CD4-positive, alpha-beta T cell treated with Interleukin-15 for 4 hours (primary cell): ENCODE measurements around the gene HPN.
"Not testable (repeated sequence)": the region's sequence is repeated elsewhere in the genome, so short reads cannot be mapped to it uniquely, and the experiment has no call there.

Source experiments
- DNase-seq: peaks from one replicate; pipeline ENCODE4 v3.0.0-alpha.2; 2020; ENCODE audit warnings: low spot score

Gene HPN

GRCh38 chr19:35083691-35084508, 42.4 kb downstream of the HPN start:
- no peak for DNase-seq

- no peak for DNase-seq
Measured at GRCh38 chr19:35084509-35084762, 42.9 kb downstream of the HPN start.

- no peak for DNase-seq
Measured at GRCh38 chr19:35085947-35086346, 44.4 kb downstream of the HPN start.

GRCh38 chr19:35086455-35086854, 44.9 kb downstream of the HPN start:
- no peak for DNase-seq

GRCh38 chr19:35087393-35087792, 45.9 kb downstream of the HPN start:
- DNase-seq, result no peak

GRCh38 chr19:35088131-35088913, 46.8 kb downstream of the HPN start:
- no peak for DNase-seq

- DNase-seq, result no peak
Measured at GRCh38 chr19:35089554-35089953, 48.0 kb downstream of the HPN start.

- no peak for DNase-seq
Measured at GRCh38 chr19:35090160-35090505, 48.6 kb downstream of the HPN start.

GRCh38 chr19:35090506-35091214, 49.1 kb downstream of the HPN start:
- peak; percentile 37 for DNase-seq

GRCh38 chr19:35093430-35093829, 51.9 kb downstream of the HPN start:
- no peak for DNase-seq

GRCh38 chr19:35093941-35094647, 52.6 kb downstream of the HPN start:
- no peak for DNase-seq

- no peak for DNase-seq
Measured at GRCh38 chr19:35094656-35095055, 53.1 kb downstream of the HPN start.

GRCh38 chr19:35095667-35096368, 54.3 kb downstream of the HPN start:
- DNase-seq, result no peak

- no peak for DNase-seq
Measured at GRCh38 chr19:35098413-35099049, 57.0 kb downstream of the HPN start.

- no peak for DNase-seq
Measured at GRCh38 chr19:35099155-35099896, 57.8 kb downstream of the HPN start.

- DNase-seq, result no peak
Measured at GRCh38 chr19:35099897-35100275, 58.4 kb downstream of the HPN start.

GRCh38 chr19:35100588-35101533, 59.3 kb downstream of the HPN start:
- no peak for DNase-seq

- not testable (repeated sequence) for DNase-seq
Measured at GRCh38 chr19:35101949-35102348, 60.4 kb downstream of the HPN start.

GRCh38 chr19:35103614-35104013, 62.1 kb downstream of the HPN start:
- DNase-seq, result not testable (repeated sequence)
